T-helper 1 cell (primary cell): Measurements from ENCODE around the gene GALNTL6.
"Not testable (repeated sequence)": the region's sequence is repeated elsewhere in the genome, so short reads cannot be mapped to it uniquely, and the experiment has no call there.

ENCODE experiments used
- DNase-seq, 5 donors: peaks; one replicate each; pipeline ENCODE4 v3.0.0-alpha.2; 2012 to 2020

Gene GALNTL6

GRCh38 chr4:172887959-172888358, 1074.8 kb downstream of the GALNTL6 start:
- DNase-seq, result no peak

GRCh38 chr4:172892300-172892699, 1079.1 kb downstream of the GALNTL6 start:
- DNase-seq, result no peak

GRCh38 chr4:172895699-172896098, 1082.5 kb downstream of the GALNTL6 start:
- DNase-seq, result no peak

- DNase-seq, result no peak
Measured at GRCh38 chr4:172897046-172897445, 1083.8 kb downstream of the GALNTL6 start.

DNA sequence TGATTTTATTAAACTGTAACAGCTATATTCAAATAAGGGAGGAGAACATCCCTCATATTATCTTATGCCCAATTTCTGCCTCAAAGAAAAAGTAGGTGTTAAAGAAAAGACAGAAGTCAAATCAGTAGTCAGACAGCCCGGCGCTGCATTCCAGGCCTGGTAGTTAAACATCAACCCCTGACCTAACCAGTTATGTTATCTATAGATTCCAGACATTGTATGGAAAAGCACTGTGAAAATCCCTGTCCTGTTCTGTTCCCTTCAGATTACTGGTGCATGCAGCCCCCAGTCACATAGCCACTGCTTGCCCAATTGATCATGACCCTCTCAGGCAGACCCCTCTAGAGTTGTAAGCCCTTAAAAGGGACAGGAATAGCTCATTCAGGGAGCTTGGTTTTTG, 1085.5 kb downstream of the GALNTL6 start:
- no peak for DNase-seq

DNA sequence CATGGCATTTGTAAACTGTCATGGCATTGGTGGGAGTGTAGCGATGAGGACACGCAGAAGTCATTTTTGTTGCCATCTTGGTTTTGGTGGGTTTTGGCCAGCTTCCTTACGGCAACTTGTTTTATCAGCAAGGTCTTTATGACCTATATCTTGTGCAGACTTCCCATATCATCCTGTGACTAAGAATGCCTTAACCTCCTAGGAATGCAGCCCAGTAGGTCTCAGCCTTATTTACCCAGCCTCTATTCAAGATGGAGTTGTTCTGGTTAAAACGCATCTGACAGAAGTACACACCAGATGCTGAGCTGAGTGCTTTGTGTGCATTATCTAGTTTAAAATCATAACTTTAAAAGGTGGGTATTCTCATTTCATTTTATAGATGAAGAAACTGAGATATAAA, 1086.7 kb downstream of the GALNTL6 start:
- DNase-seq, result no peak

DNA sequence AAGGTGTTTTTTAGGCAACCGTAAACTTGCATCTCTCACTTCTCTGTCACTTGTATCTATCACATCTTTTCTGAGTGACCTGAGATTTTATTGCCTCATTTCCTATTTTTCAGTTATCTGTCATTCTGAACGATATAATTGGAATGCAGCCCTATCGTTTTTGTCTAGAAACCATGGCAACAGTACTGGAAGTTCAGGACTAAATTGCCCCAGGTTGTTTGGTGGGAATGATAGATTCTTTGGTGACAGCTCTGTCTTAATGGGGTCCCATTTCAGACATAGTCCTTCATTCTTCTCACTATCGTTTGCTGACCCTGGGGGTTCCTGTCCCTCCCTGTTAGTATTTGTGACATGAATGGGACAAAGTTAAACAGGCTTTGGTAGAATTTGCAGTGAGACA, 1087.7 kb downstream of the GALNTL6 start:
- DNase-seq, result no peak

DNA sequence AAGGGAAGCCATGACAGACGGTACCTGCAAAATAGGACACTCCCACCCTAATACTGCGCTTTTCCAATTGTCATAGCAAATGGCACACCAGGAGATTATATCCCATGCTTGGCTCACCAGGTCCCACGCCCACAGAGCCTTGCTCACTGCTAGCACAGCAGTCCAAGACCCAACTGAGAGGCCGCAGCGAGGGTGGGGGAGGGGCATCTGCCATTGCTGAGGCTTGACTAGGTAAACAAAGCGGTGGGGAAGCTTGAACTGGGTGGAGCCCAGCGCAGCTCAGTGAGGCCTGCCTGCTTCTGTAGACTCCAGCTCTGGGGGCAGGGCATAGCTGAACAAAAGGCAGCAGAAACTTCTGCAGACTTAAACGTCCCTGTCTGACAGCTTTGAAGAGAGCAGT, 1099.3 kb downstream of the GALNTL6 start:
- not testable (repeated sequence) for DNase-seq

- DNase-seq, result not testable (repeated sequence)
Measured at GRCh38 chr4:172917403-172917802, 1104.2 kb downstream of the GALNTL6 start.

DNA sequence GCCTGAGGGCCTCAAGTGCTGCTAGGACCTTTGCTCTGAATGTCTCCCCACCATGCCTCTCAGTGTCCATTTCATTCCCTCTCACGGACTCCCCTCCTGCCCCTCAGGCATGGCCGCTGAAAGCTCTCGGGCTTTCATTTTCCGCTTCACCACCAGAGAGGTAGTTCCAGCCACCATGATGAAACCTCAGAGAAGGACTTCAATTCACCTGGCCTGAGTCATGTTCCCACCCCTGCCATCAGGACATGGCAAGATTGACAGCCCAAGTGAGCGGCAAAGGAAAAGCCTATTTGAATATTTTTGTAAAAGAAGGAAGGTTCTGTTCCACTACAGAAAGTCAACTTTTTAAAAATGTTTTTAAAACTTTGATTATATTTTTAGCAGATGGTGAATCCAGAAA, 1106.1 kb downstream of the GALNTL6 start:
- DNase-seq, result no peak

GRCh38 chr4:172927096-172927814, 1114.1 kb downstream of the GALNTL6 start:
- DNase-seq, result no peak

DNA sequence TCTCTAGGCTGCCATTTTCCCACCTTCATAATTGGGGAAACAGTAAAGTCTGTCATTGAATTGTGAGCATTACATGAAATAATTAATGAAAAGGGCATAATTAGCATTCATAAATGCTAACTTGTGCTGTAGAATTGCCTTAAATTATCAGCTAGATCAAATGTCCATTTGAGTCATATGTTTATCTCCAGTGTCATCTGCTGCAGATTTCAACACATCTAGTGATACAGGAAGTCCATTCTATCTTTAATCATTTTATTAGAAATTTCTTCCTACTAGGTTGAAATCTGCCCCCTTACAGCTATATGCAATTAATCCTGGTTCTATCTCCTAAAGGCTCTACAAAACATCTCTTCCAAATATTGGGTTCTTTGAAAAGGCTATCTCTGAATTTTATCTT, 1115.1 kb downstream of the GALNTL6 start:
- no peak for DNase-seq

GRCh38 chr4:172938072-172938829, 1125.0 kb downstream of the GALNTL6 start:
- no peak for DNase-seq

GRCh38 chr4:172938870-172939269, 1125.7 kb downstream of the GALNTL6 start:
- DNase-seq, result no peak

DNA sequence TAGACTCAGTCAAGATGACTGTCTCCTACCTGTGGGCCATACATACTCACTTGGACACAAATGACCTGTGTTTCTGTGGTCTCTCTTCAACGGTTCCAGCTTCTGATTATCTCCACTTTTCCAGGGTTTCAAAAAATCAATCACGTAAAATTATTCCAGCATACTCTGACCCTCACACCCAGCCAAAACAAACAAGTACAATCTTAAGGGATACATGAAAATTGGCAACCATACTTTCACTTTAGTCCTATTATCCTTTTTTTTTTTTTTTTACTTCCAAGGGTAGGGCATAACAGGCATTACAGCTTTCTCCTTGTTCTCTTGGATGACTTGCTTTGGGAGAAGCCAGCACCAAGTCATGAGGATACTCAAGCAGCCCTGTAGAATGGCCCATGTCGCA, 1129.6 kb downstream of the GALNTL6 start:
- DNase-seq, result no peak

DNA sequence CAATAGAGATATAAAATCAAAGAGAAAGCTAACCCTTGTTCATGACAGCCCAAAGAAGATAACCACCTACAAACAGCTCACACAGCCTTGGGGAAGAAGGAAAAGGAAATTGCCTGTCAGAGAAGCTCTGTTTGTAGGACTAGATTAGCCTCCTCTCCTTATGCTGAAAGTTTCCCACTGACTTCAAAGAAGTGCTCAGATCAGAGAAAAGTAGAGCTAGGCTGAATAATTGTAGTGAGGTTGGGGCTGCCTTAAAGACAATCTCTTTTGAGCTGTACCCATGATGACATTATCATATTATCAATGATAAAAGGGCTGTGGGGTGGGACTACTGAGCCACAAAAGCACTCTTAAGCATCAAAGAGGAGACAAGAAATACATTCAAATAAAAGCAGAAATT, 1132.4 kb downstream of the GALNTL6 start:
- DNase-seq, result no peak

DNA sequence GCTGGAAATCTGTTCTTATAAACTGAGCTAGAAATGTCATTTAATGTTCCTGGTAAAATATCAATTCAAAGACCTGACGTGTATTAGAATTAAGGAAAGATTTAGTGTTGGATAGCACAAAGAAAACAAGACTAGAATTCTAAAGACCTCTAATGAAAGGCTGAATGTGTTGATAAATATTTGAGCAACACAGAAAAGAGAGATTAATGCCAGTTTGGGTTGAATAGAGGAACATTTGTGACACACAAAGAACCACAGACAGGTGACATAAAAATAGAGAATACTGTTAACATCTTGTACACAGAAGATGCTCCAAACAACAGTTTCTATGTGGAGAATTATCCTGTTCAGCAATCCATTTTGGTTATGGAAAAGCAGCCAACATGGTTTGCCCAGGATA, 1133.3 kb downstream of the GALNTL6 start:
- no peak for DNase-seq

DNA sequence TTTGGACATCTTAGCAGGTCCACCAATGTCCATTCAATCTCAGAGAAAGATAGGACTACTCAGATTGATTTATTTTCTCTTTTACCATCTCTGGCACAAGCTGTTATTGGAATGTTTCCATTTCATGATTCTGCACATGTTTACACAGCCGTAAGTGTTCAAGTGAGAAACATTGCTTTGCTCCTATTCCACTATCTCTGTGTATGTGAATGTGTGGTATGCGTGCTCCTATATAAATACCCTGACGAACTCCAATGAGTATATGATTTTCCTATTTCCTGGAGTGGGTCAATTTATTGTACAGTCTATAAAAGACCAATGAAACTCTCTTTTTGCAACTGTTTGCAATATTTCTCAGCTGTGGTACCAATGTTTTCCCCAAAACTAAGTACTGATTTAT, 1134.4 kb downstream of the GALNTL6 start:
- DNase-seq, result no peak

DNA sequence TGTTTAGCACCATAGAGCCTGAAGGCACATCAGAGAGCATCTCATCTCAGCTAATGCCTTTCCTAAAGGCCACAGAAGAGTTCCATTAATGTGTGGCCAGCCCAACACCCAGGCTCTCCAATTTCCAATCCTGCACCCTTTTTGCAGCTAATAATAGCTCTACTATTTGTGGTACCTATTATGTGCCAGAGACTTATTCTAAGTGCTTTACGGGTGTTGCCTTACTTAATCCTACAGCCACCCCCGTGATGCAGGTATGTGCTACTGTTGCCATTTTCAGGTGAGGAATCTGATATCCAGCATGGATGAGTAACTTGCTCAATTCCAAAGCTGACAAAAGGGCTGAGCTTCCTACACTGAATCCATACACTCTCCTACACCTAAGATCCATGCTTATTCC, 1137.8 kb downstream of the GALNTL6 start:
- DNase-seq, result no peak

- DNase-seq, result no peak
Measured at GRCh38 chr4:172951679-172952451, 1138.7 kb downstream of the GALNTL6 start.

GRCh38 chr4:172953896-172954568, 1140.8 kb downstream of the GALNTL6 start:
- no peak for DNase-seq

- DNase-seq, result not testable (repeated sequence)
Measured at GRCh38 chr4:172956340-172956739, 1143.1 kb downstream of the GALNTL6 start.

GRCh38 chr4:172957216-172957615, 1144.0 kb downstream of the GALNTL6 start:
- DNase-seq, result no peak
